Thymus (tissue), 11 donors: ENCODE results near the gene CFAP410. TPM values are rescaled to one million over a fixed set of nuclear protein-coding genes. Genes with fewer than 3 reads are reported as not detected.
"Not testable (repeated sequence)": the region's sequence is repeated elsewhere in the genome, so short reads cannot be mapped to it uniquely, and the experiment has no call there.

ENCODE experiments used
- DNase-seq, 9 donors: peaks; one replicate each; pipeline ENCODE4 v3.0.0-alpha.2; 2013; ENCODE audit warnings: low spot score in 9 of 9, low read depth in 6 of 9, missing footprints in 1 of 9
- H3K27ac ChIP-seq, 2 donors: one replicate each; pipeline ENCODE4 v1.5.1; 2013; ENCODE audit warnings: control low read depth in 1 of 2, low read depth in 1 of 2, low read length in 1 of 2, mild to moderate bottlenecking in 1 of 2, moderate library complexity in 1 of 2
- H3K27me3 ChIP-seq, 2 donors: one replicate each; pipeline ENCODE4 v1.5.1; 2013; ENCODE audit warnings: low read length in 1 of 2; ENCODE audit not compliant: control insufficient read depth in 2 of 2, insufficient read depth in 1 of 2
- H3K36me3 ChIP-seq, 2 donors: one replicate each; pipeline ENCODE4 v1.5.1; 2013; ENCODE audit warnings: low read length in 1 of 2, mild to moderate bottlenecking in 1 of 2, moderate library complexity in 1 of 2; ENCODE audit not compliant: control insufficient read depth in 2 of 2, insufficient read depth in 2 of 2
- H3K4me1 ChIP-seq, 2 donors: one replicate each; pipeline ENCODE4 v1.5.1; 2013; ENCODE audit warnings: low read length in 2 of 2; ENCODE audit not compliant: control insufficient read depth in 2 of 2, insufficient read depth in 2 of 2
- H3K4me3 ChIP-seq, 2 donors: one replicate each; pipeline ENCODE4 v1.5.1; 2013; ENCODE audit warnings: low read length in 2 of 2, control low read depth in 1 of 2, mild to moderate bottlenecking in 1 of 2
- H3K9me3 ChIP-seq, 2 donors: one replicate each; pipeline ENCODE4 v1.5.1; 2013; ENCODE audit warnings: low read length in 1 of 2, mild to moderate bottlenecking in 1 of 2; ENCODE audit not compliant: control insufficient read depth in 2 of 2, insufficient read depth in 1 of 2
- WGBS: extraction: QIAGEN DNeasy Blood & Tissue Kit; methylation state at CpG from one replicate; pipeline ENCODE4 v1.1.7; 2013; 5-methylcytosine and 5-hydroxymethylcytosine counted together
- polyA plus RNA-seq: library from polyadenylated mRNA; stranded (reverse); fragments of 200-250 nt; gene quantifications from one replicate; pipeline ENCODE4 v1.2.3, GENCODE V29; 2013
- total RNA-seq: library from RNA; stranded (reverse); fragments of 120-200 nt; gene quantifications from one replicate; pipeline ENCODE4 v1.2.4, GENCODE V29; 2013
- donor health status: healthy.

Gene CFAP410
- total and polyA plus RNA-seq, 2 donors, result 15.3 to 62.5 TPM

DNA sequence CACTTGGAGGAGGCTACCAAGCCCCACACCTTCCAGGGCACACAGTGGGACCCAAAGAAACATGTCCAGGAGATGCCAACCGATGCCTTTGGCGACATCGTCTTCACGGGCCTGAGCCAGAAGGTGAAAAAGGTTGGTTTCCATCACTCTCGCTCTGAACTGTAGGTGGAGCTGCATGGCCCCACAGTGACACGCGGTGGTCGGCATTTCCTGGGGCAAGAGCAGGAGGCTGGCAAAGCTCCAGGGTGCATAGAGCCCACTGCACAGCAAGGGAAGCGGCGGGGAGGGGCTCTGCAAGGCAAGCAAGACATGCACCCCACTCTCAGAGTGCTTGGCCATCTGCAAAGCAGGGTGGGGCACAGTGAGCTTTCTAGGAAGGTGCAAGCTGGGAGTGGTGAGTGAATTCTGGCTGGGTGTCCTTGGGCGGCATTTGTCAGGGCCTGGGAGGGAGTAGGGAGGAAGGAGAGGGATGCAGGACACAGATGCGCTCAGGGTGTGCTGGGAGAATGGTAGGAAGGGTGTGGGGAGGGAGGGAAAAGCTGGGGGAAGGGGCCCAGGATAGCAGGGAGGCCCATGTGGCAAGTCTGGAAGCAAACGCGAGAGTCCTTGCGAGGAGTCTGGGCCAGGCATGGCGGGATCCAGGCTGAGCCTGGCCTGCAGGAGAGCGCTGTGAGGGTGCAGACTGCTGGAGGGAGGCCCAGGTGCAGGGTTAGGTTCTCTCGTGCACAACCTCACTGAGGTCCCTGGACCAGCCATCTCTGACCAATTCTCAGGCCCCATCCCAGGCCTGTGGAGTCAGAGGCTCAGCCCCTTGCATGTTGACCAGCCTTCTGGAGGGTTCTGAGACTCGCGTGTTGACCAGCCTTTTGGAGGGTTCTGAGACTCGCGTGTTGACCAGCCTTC lies 25.2 kb upstream of the CFAP410 start:
- H3K27me3 ChIP-seq, result no peaks in the 10 kb centered on the region
- DNase-seq, result no peak
- no peaks in the 10 kb centered on the region for H3K36me3 ChIP-seq
- no peak overlapping the region for H3K4me3 ChIP-seq
- H3K4me1 ChIP-seq, result peaks cover 4 to 9% of the 10 kb centered on the region in 2 donors
- H3K9me3 ChIP-seq, result peaks cover 0 to 3% of the 10 kb centered on the region in 2 donors
- 89% methylated on average over 22 of the region's 22 CpGs for WGBS
- no peak overlapping the region for H3K27ac ChIP-seq

DNA sequence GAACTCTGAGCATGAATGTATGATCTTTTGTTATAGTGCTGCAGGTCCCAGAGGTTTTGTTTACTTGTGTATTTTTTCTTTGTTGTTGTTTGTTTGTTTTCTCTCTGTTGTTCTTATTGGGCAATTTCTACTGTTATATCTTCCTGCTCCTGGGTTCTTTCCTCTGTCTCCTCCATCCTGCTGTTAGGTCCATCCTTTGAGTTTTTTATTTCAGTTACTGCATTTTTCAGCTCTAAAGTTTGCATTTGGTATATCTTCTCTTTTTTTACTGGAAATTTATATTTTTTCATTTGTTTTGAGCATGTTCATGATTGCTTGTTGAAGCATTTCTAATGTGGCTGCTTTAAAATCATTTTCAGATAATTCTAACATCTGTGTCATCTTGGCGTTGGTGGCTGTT lies 24.1 kb upstream of the CFAP410 start:
- Histone ChIP-seq H3K9me3 (peaks cover 0 to 3% of the 10 kb centered on the region in 2 donors), H3K4me1 (peaks cover 4 to 9% of the 10 kb centered on the region in 2 donors), H3K27ac (no peak overlapping the region), H3K36me3 (no peaks in the 10 kb centered on the region), H3K27me3 (no peaks in the 10 kb centered on the region), H3K4me3 (no peak overlapping the region)
- WGBS, result 88% methylated on average over 1 of the region's 1 CpG
- DNase-seq, result no peak

DNA sequence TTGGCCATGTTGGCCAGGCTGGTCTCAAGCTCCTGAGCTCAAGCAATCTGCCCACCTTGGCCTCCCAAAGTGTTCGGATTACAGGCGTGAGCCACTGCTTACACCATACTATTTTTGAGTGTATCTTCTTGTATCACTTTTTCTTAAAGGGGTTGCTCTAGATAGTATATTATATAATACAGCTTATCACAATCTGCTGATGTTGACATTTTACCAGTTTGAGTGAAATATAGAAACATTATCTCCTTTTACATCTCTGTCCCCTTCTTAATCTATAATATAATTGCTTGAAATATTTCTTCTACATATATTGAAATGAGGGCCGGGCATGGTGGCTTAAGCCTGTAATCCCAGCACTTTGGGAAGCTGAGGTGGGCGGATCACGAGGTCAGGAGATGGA lies 22.7 kb upstream of the CFAP410 start:
- 97% methylated on average over 5 of the region's 5 CpGs for WGBS
- not testable (repeated sequence) for H3K36me3 ChIP-seq, DNase-seq, H3K9me3 ChIP-seq, H3K4me3 ChIP-seq, H3K27me3 ChIP-seq, H3K4me1 ChIP-seq, H3K27ac ChIP-seq

DNA sequence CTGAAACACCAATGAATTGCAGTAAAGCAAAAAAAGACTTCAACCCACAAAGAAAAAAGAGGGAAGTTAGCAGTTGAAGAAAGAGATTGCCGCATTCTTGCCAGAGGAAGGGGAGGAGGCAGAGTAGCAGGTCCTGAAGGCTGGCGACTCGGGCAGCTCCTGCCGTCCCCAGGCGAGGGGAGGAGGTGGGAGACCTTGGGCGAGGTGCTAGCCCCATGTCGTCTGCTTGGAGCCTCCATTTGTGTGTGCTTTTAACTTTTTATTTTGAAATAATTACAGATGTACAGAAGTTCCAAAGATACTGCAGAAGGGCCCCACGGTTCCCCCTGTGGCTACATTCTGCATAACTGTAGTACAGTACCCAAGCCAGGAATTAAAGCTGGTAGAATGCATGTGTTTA lies 21.0 kb upstream of the CFAP410 start:
- no peak overlapping the region for H3K27ac ChIP-seq
- H3K4me1 ChIP-seq, result peaks cover 14 to 22% of the 10 kb centered on the region in 2 donors
- peak in 1 of 9 donors; percentile 42 for DNase-seq
- H3K9me3 ChIP-seq, result peaks cover 0 to 3% of the 10 kb centered on the region in 2 donors
- peak overlapping the region in 1 of 2 donors; percentile 27 for H3K4me3 ChIP-seq
- no peaks in the 10 kb centered on the region for H3K27me3 ChIP-seq
- H3K36me3 ChIP-seq, result no peaks in the 10 kb centered on the region
- WGBS, result 6% methylated on average over 8 of the region's 8 CpGs

DNA sequence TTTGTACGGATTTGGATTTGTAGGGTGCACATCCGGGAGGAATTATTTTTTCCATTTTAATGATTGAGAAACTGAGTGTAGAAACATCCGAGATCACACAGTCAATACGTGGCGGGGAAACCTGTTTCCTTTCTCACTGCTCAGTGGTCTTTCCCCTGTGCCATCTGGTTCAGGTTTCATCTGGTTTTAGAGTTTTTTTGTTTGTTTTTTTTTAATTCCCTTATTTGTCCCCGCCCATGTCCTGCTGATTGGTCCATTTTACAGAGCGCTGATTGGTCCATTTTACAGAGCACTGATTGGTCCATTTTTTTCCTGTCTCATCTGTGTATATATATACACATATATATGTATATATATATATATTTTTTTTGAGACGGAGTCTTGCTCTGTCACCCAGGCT lies 20.2 kb upstream of the CFAP410 start:
- H3K4me1 ChIP-seq, result peaks cover 21 to 30% of the 10 kb centered on the region in 2 donors
- no peak overlapping the region for H3K27ac ChIP-seq
- no peak for DNase-seq
- no peaks in the 10 kb centered on the region for H3K27me3 ChIP-seq
- H3K36me3 ChIP-seq, result no peaks in the 10 kb centered on the region
- no peak overlapping the region for H3K4me3 ChIP-seq
- H3K9me3 ChIP-seq, result peaks cover 0 to 3% of the 10 kb centered on the region in 2 donors
- WGBS, result 81% methylated on average over 8 of the region's 8 CpGs

DNA sequence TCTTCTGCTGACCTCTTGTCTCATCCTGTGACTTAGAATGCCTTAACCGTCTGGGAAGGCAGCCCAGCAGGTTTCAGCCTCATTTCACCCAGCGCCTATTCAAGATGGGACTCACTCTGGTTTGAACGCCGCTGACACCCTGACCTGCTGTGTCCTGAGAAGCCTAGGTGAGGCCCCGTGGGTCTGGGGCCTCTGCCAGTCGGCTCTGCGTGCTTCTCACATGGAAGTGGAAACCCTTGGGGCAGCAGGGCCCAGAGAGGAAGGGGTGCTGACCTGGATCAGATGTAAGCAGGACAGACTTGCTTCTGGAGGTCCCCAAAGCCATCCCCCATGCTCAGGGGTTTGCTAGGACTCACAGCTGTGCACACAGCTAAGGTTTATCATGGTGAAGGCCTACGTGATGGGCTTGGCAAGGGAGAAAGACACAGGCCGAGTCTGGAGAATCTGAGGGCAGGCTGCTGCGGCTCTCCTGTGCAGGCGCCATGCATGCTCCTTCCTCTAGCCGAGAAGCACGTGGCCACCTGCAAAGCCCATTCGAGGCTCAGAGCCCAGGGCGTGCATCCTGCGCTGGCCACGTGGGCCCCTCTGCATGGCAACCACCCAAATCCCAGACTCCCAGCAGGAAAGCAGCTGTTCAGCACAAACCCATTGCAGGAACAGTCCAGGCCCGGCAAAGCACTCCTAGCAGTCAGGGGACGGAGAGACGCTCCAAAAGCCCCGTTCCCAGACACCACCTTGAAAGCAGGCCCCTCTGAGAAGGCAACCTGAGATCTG lies 18.1 kb upstream of the CFAP410 start:
- no peaks in the 10 kb centered on the region for H3K36me3 ChIP-seq
- WGBS, result 97% methylated on average over 21 of the region's 21 CpGs
- no peak overlapping the region for H3K4me3 ChIP-seq

DNA sequence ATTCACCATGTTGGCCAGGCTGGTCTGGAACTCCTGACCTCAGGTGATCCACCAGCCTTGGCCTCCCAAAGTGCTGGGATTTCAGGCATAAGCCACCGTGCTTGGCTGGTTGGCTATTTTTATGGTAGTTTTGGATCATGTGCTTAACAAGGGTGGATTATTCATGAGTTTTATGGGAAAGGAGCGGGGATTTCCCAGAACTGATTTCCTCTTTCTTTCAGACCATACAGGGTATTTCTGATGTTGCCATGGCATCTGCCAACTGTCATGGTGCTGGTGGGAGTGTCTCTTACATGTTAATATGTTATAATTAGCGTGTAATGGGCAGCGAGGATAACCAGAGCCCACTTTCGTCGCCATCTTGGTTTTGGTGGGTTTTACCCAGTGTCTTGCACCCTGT lies 17.4 kb upstream of the CFAP410 start:
- Histone ChIP-seq H3K9me3 (no peaks in the 10 kb centered on the region), H3K4me3 (no peak overlapping the region), H3K4me1 (peaks cover 44 to 56% of the 10 kb centered on the region in 2 donors), H3K36me3 (no peaks in the 10 kb centered on the region), H3K27me3 (peaks cover 0 to 5% of the 10 kb centered on the region in 2 donors), H3K27ac (no peak overlapping the region)
- 95% methylated on average over 6 of the region's 6 CpGs for WGBS
- DNase-seq, result no peak

More for the DNA sequence above, 18.1 kb upstream of the CFAP410 start:
- Histone ChIP-seq H3K9me3 (no peaks in the 10 kb centered on the region), H3K27me3 (no peaks in the 10 kb centered on the region), H3K4me1 (peaks cover 42 to 50% of the 10 kb centered on the region in 2 donors), H3K27ac (no peak overlapping the region)
- no peak for DNase-seq

DNA sequence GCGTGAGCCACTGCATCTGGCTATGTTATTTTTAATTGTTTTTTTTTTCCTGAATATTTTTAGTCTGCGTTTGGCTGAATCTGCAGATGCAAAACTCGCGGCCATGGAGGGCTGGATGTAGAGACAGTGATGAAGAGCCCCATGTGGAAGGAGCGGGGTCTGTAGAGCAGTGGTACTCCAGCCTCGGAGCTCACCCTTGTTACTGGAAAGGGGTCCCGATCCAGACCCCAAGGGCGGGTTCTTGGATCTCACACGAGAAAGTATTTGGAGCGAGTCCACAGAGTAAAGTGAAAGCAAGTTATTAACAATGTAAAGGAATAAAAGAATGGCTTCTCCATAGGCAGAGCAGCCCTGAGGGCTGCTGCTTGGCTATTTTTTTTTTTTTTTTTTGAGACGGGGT lies 17.0 kb upstream of the CFAP410 start:
- 98% methylated on average over 11 of the region's 11 CpGs for WGBS
- H3K27ac ChIP-seq, result no peak overlapping the region
- peaks cover 48 to 61% of the 10 kb centered on the region in 2 donors for H3K4me1 ChIP-seq

More for the DNA sequence above, 17.0 kb upstream of the CFAP410 start:
- DNase-seq, result no peak
- no peaks in the 10 kb centered on the region for H3K36me3 ChIP-seq
- H3K4me3 ChIP-seq, result no peak overlapping the region
- no peaks in the 10 kb centered on the region for H3K9me3 ChIP-seq
- H3K27me3 ChIP-seq, result peaks cover 0 to 9% of the 10 kb centered on the region in 2 donors
